H9 (cell line): Measurements from ENCODE around the gene MAP1LC3B. TPM values are rescaled to one million over a fixed set of nuclear protein-coding genes. Genes with fewer than 3 reads are reported as not detected.
"Not testable (repeated sequence)": the region's sequence is repeated elsewhere in the genome, so short reads cannot be mapped to it uniquely, and the experiment has no call there.

Source experiments
- DNase-seq: peaks from one replicate; pipeline ENCODE4 v3.0.0-alpha.2; 2017
- H2AFZ ChIP-seq: one replicate; pipeline ENCODE4 v1.6.1; 2013; ENCODE audit warnings: mild to moderate bottlenecking, low read length, control low read depth, moderate library complexity
- H2AK5ac ChIP-seq: 2 replicates; pipeline ENCODE4 v1.6.1; 2013; ENCODE audit warnings: low read length, control low read depth, mixed read lengths; ENCODE audit not compliant: insufficient read length
- H2BK120ac ChIP-seq: one replicate; pipeline ENCODE4 v1.6.1; 2013; ENCODE audit warnings: low read depth, mild to moderate bottlenecking, low read length, control low read depth, inconsistent platforms; ENCODE audit not compliant: poor library complexity, severe bottlenecking
- H2BK12ac ChIP-seq: 2 replicates; pipeline ENCODE4 v1.6.1; 2013; ENCODE audit warnings: low read length, control low read depth, mixed read lengths, low read depth; ENCODE audit not compliant: insufficient read length
- H2BK15ac ChIP-seq: 2 replicates; pipeline ENCODE4 v1.6.1; 2013; ENCODE audit warnings: low read depth, low read length, control low read depth
- H2BK20ac ChIP-seq: one replicate; pipeline ENCODE4 v1.6.1; 2013; ENCODE audit warnings: low read depth, mild to moderate bottlenecking, low read length, control low read depth, inconsistent platforms; ENCODE audit not compliant: poor library complexity, severe bottlenecking
- H2BK5ac ChIP-seq: 2 replicates; pipeline ENCODE4 v1.6.1; 2013; ENCODE audit warnings: low read length, control low read depth, mixed read lengths; ENCODE audit not compliant: insufficient read length
- H3K14ac ChIP-seq: 2 replicates; pipeline ENCODE4 v1.6.1; 2013; ENCODE audit warnings: low read length, control low read depth; ENCODE audit not compliant: insufficient read depth
- H3K18ac ChIP-seq: 2 replicates; pipeline ENCODE4 v1.6.1; 2013; ENCODE audit warnings: low read depth, mild to moderate bottlenecking, mixed read lengths, low read length, control low read depth; ENCODE audit not compliant: insufficient read length
- H3K23ac ChIP-seq: 2 replicates; pipeline ENCODE4 v1.6.1; 2013; ENCODE audit warnings: low read length, control low read depth, mixed read lengths, low read depth; ENCODE audit not compliant: insufficient read length
- H3K23me2 ChIP-seq: 2 replicates; pipeline ENCODE4 v1.6.1; 2013; ENCODE audit warnings: low read depth, mild to moderate bottlenecking, mixed read lengths, low read length, control low read depth; ENCODE audit not compliant: insufficient read length, poor library complexity, severe bottlenecking
- H3K27ac ChIP-seq: 2 replicates; pipeline ENCODE4 v1.5.1; 2013; ENCODE audit warnings: low read length, control low read depth, mixed read lengths, low read depth; ENCODE audit not compliant: insufficient read length
- H3K27me3 ChIP-seq: 2 replicates; pipeline ENCODE4 v1.6.1; 2013; ENCODE audit warnings: low read length, control low read depth, inconsistent platforms; ENCODE audit not compliant: insufficient read depth
- H3K4ac ChIP-seq: 2 replicates; pipeline ENCODE4 v1.6.1; 2013; ENCODE audit warnings: low read depth, mild to moderate bottlenecking, control low read depth, inconsistent platforms, low read length, moderate library complexity
- H3K4me1 ChIP-seq: 2 replicates; pipeline ENCODE4 v1.6.1; 2013; ENCODE audit warnings: low read length, control low read depth, inconsistent platforms; ENCODE audit not compliant: insufficient read depth
- H3K4me2 ChIP-seq: 2 replicates; pipeline ENCODE4 v1.6.1; 2013; ENCODE audit warnings: low read length, control low read depth, mixed read lengths; ENCODE audit not compliant: insufficient read length, insufficient read depth
- H3K56ac ChIP-seq: 2 replicates; pipeline ENCODE4 v1.6.1; 2013; ENCODE audit warnings: low read depth, mild to moderate bottlenecking, mixed read lengths, low read length, control low read depth; ENCODE audit not compliant: insufficient read length
- H3K79me1 ChIP-seq: 2 replicates; pipeline ENCODE4 v1.6.1; 2013; ENCODE audit warnings: low read depth, mild to moderate bottlenecking, moderate library complexity, low read length, control low read depth, inconsistent platforms; ENCODE audit not compliant: insufficient read depth, poor library complexity, severe bottlenecking
- H3K79me2 ChIP-seq: 2 replicates; pipeline ENCODE4 v1.6.1; 2013; ENCODE audit warnings: low read length, control low read depth, inconsistent platforms; ENCODE audit not compliant: insufficient read depth
- H3K9ac ChIP-seq: 2 replicates; pipeline ENCODE4 v1.6.1; 2013; ENCODE audit warnings: low read length, control low read depth, mixed read lengths; ENCODE audit not compliant: insufficient read length; ENCODE audit errors: extremely low read depth
- H3K9me3 ChIP-seq: one replicate; pipeline ENCODE4 v1.6.1; 2013; ENCODE audit warnings: low read depth, low read length, inconsistent platforms; ENCODE audit not compliant: control insufficient read depth
- H3T11ph ChIP-seq: one replicate; pipeline ENCODE4 v1.6.1; 2013; ENCODE audit warnings: mild to moderate bottlenecking, low read length, control low read depth, inconsistent platforms
- H4K20me1 ChIP-seq: one replicate; pipeline ENCODE4 v1.6.1; 2013; ENCODE audit not compliant: control insufficient read depth, insufficient read length, insufficient read depth
- H4K5ac ChIP-seq: 2 replicates; pipeline ENCODE4 v1.6.1; 2013; ENCODE audit warnings: low read depth, mild to moderate bottlenecking, mixed read lengths, low read length, control low read depth; ENCODE audit not compliant: insufficient read length
- H4K8ac ChIP-seq: replicated peaks from 2 replicates; pipeline ENCODE4 v1.6.1; 2013; ENCODE audit warnings: low read length, control low read depth, mixed read lengths, low read depth; ENCODE audit not compliant: insufficient read length
- H4K91ac ChIP-seq: 2 replicates; pipeline ENCODE4 v1.6.1; 2013; ENCODE audit warnings: low read depth, mild to moderate bottlenecking, moderate library complexity, mixed read lengths, low read length, control low read depth; ENCODE audit not compliant: insufficient read length
- H3K27ac Mint-ChIP-seq, 3 experiments: 2 replicates in 2 of 3; 3 replicates in 1 of 3; pipeline ENCODE4 v1.8.0; 2020 to 2021; ENCODE audit warnings: mixed read lengths in 3 of 3, mild to moderate bottlenecking in 1 of 3, moderate library complexity in 1 of 3
- H3K27me3 Mint-ChIP-seq: 2 replicates; pipeline ENCODE4 v1.8.0; 2021; ENCODE audit warnings: low read depth, mild to moderate bottlenecking, moderate library complexity, mixed read lengths
- H3K36me3 Mint-ChIP-seq, 3 experiments: 2 replicates in 2 of 3; 3 replicates in 1 of 3; pipeline ENCODE4 v1.8.0; 2020 to 2021; ENCODE audit warnings: low read depth in 3 of 3, mixed read lengths in 3 of 3; ENCODE audit not compliant: insufficient read depth in 1 of 3
- H3K4me1 Mint-ChIP-seq, 2 experiments: 2 replicates each; pipeline ENCODE4 v1.8.0; 2020; ENCODE audit warnings: mixed read lengths in 2 of 2
- H3K4me3 Mint-ChIP-seq, 2 experiments: 2 replicates in 1 of 2; 3 replicates in 1 of 2; pipeline ENCODE4 v1.8.0; 2020 to 2021; ENCODE audit warnings: mild to moderate bottlenecking in 2 of 2, mixed read lengths in 2 of 2, moderate library complexity in 1 of 2
- H3K9me3 Mint-ChIP-seq, 2 experiments: 2 replicates in 1 of 2; 3 replicates in 1 of 2; pipeline ENCODE4 v1.8.0; 2020; ENCODE audit warnings: mild to moderate bottlenecking in 2 of 2, mixed read lengths in 2 of 2, moderate library complexity in 1 of 2
- CTCF ChIP-seq: fragments of 200-600 bp; sonication (generic); conservative IDR thresholded peaks from 3 replicates; pipeline ENCODE4 v1.8.0; 2021; ENCODE audit warnings: antibody characterized with exemption, mild to moderate bottlenecking
- WGBS: extraction: QIAGEN DNeasy Blood & Tissue Kit; methylation state at CpG from one replicate; pipeline ENCODE4 v1.1.7; 2013; ENCODE audit warnings: missing lambda C conversion rate, low lambda C conversion rate, mixed read lengths; ENCODE audit not compliant: insufficient read length; ENCODE audit errors: extremely low coverage; 5-methylcytosine and 5-hydroxymethylcytosine counted together
- total RNA-seq: library from RNA; stranded (reverse); gene quantifications from 2 replicates; pipeline ENCODE4 v1.2.1, GENCODE V29; 2021

The MAP1LC3B gene
- total RNA-seq, 1 experiment from 2014 or later, result 47.1 TPM

GRCh38 chr16:87376660-87377059 is 15.5 kb upstream of the MAP1LC3B start:
- Histone ChIP-seq H2BK12ac (no peak overlapping the region), H3K9me3 (no peaks in the 10 kb centered on the region), H4K20me1 (no peaks in the 10 kb centered on the region), H3K27ac (no peak overlapping the region), H4K91ac (no peak overlapping the region), H3K18ac (no peak overlapping the region), H3K23ac (no peak overlapping the region), H2AK5ac (no peak overlapping the region), H2BK15ac (no peak overlapping the region), H3K56ac (no peak overlapping the region), H4K8ac (no peak overlapping the region), H2BK5ac (no peak overlapping the region), H2AFZ (no peak overlapping the region), H3K9ac (no peak overlapping the region), H3K79me2 (peaks cover 5% of the 10 kb centered on the region; the same call in 1 of the 2 replicates), H2BK120ac (no peak overlapping the region), H3K4me1 (no peaks in the 10 kb centered on the region; the same call in 1 of the 2 replicates), H3K27me3 (no peaks in the 10 kb centered on the region), H3K79me1 (no peaks in the 10 kb centered on the region), H2BK20ac (no peak overlapping the region), H3K14ac (no peak overlapping the region), H3K4me2 (no peak overlapping the region), H3T11ph (no peak overlapping the region), H3K4ac (no peak overlapping the region), H3K23me2 (no peaks in the 10 kb centered on the region), H4K5ac (no peak overlapping the region)
- no peak for DNase-seq
- Mint-ChIP-seq H3K4me1 (peaks cover 5 to 9% of the 10 kb centered on the region in 2 experiments; a peak in 3 of 4 replicates), H3K9me3 (peaks cover 0 to 3% of the 10 kb centered on the region in 2 experiments; a peak in 1 of 5 replicates), H3K36me3 (peaks cover 7 to 14% (median 10%) of the 10 kb centered on the region in 3 experiments; a peak in 6 of 7 replicates), H3K27me3 (no peaks in the 10 kb centered on the region), H3K27ac (peak overlapping the region in 1 of 3 experiments; percentile 64; a peak in 1 of 7 replicates), H3K4me3 (no peak overlapping the region)
- WGBS, result no CpG with 5 or more reads among the region's 6 CpGs
- TF ChIP-seq CTCF, result no peak

GRCh38 chr16:87379312-87379752 is 12.8 kb upstream of the MAP1LC3B start:
- not testable (repeated sequence) for DNase-seq, H4K91ac ChIP-seq, H3K4me2 ChIP-seq, H3K79me1 ChIP-seq, H3K4me3 Mint-ChIP-seq, H3K18ac ChIP-seq, H3K9ac ChIP-seq, H2AK5ac ChIP-seq, H2BK5ac ChIP-seq, H3K9me3 Mint-ChIP-seq, H3T11ph ChIP-seq, H3K27me3 Mint-ChIP-seq, H3K4ac ChIP-seq, H4K8ac ChIP-seq, H3K27me3 ChIP-seq, H2BK12ac ChIP-seq, H3K79me2 ChIP-seq, H3K9me3 ChIP-seq, H2BK15ac ChIP-seq, H3K27ac ChIP-seq, H2BK20ac ChIP-seq, H3K56ac ChIP-seq, H3K27ac Mint-ChIP-seq, H2AFZ ChIP-seq, H3K14ac ChIP-seq, H3K23me2 ChIP-seq, H4K20me1 ChIP-seq, H2BK120ac ChIP-seq, H3K23ac ChIP-seq, H4K5ac ChIP-seq, H3K4me1 ChIP-seq
- H3K36me3 Mint-ChIP-seq, result peaks cover 7 to 14% (median 10%) of the 10 kb centered on the region in 3 experiments; a peak in 6 of 7 replicates
- peaks cover 14% of the 10 kb centered on the region in 2 experiments for H3K4me1 Mint-ChIP-seq
- no CpG with 5 or more reads among the region's 3 CpGs for WGBS
